Parathyroid adenoma (tissue), 2 donors: ENCODE measurements around the gene DMWD.

ENCODE experiments used
- H2AFZ ChIP-seq: fragments of 300-600 bp; sonication (generic); one replicate; pipeline ENCODE4 v1.7.0; 2017; ENCODE audit warnings: antibody characterized with exemption, mild to moderate bottlenecking
- H3K27ac ChIP-seq: fragments of 300-600 bp; sonication (generic); one replicate; pipeline ENCODE4 v1.7.0; 2017
- H3K27me3 ChIP-seq: fragments of 300-600 bp; sonication (generic); one replicate; pipeline ENCODE4 v1.7.0; 2017; ENCODE audit warnings: low read length; ENCODE audit not compliant: control insufficient read depth, insufficient read depth
- H3K36me3 ChIP-seq: fragments of 300-600 bp; sonication (generic); one replicate; pipeline ENCODE4 v1.7.0; 2017; ENCODE audit warnings: low read length; ENCODE audit not compliant: control insufficient read depth, insufficient read depth
- H3K4me1 ChIP-seq: fragments of 300-600 bp; sonication (generic); one replicate; pipeline ENCODE4 v1.7.0; 2017; ENCODE audit warnings: control low read depth
- H3K4me2 ChIP-seq: fragments of 300-600 bp; sonication (generic); one replicate; pipeline ENCODE4 v1.7.0; 2017; ENCODE audit warnings: low read length
- H3K4me3 ChIP-seq: fragments of 300-600 bp; sonication (generic); one replicate; pipeline ENCODE4 v1.7.0; 2017; ENCODE audit warnings: low read depth, low read length
- H3K79me2 ChIP-seq: fragments of 300-600 bp; sonication (generic); one replicate; pipeline ENCODE4 v1.7.0; 2017; ENCODE audit warnings: control low read depth
- H3K9ac ChIP-seq: fragments of 300-600 bp; sonication (generic); one replicate; pipeline ENCODE4 v1.7.0; 2017; ENCODE audit warnings: mild to moderate bottlenecking
- H3K9me3 ChIP-seq: fragments of 300-600 bp; sonication (generic); one replicate; pipeline ENCODE4 v1.7.0; 2017; ENCODE audit warnings: low read length; ENCODE audit not compliant: control insufficient read depth
- CTCF ChIP-seq: fragments of 300-600 bp; sonication (generic); IDR thresholded peaks from one replicate; pipeline ENCODE4 v1.7.0; 2017; ENCODE audit warnings: antibody characterized with exemption, mild to moderate bottlenecking
- donor health status: primary hyperparathyroidism.

The DMWD gene

GRCh38 chr19:45763691-45764294, 28.9 kb downstream of the DMWD start:
- no peaks in the 10 kb centered on the region for H3K9me3 ChIP-seq
- H3K27ac ChIP-seq = no peak overlapping the region
- H3K9ac ChIP-seq = no peak overlapping the region
- no peak overlapping the region for H3K4me2 ChIP-seq
- H3K36me3 ChIP-seq = no peaks in the 10 kb centered on the region
- H3K4me3 ChIP-seq = no peak overlapping the region
- no peak for TF ChIP-seq CTCF
- peaks cover 23% of the 10 kb centered on the region for H3K4me1 ChIP-seq
- no peak overlapping the region for H2AFZ ChIP-seq
- H3K79me2 ChIP-seq = peaks cover 16% of the 10 kb centered on the region
- H3K27me3 ChIP-seq = no peaks in the 10 kb centered on the region

DNA sequence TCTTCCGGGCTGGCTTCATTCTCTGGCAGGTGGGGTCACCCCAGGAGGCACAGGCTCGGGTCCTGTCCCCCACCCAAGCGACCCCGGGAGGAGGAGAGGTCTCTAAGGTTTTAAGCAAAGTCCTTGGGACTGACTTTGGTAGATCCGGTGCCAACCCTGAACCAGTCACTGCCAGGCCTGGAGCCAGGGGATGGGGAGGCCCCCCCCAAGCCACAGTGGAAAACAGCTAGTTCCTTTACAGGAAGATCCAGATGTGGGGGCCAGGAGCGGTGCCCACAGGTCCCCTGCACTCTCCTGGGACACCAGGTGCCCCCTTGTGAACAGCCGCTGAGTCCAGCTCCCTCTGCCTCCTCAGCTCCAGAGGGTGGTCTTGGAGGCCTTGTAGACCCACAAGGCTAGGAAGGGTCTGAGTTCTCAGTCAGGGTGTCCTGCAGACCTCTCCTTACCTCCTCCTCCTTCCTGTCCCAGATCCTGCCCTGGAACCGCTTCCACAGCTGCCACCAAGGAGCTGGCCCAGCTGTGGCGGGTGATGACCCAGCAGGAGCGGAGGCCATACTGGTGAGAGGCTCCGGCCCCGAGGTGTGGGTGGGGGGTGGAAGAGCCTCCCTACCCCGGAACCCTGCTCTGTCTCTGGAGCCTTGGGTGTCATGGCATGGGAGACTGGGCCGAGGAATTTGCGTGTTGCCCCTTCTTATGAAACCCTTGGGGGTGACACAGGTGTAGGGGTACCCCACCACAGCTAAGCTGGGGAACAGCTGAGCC, 29.6 kb downstream of the DMWD start:
- no peak overlapping the region for H3K4me3 ChIP-seq
- no peak for TF ChIP-seq CTCF
- H2AFZ ChIP-seq = no peak overlapping the region
- no peaks in the 10 kb centered on the region for H3K27me3 ChIP-seq
- no peak overlapping the region for H3K4me2 ChIP-seq
- no peak overlapping the region for H3K9ac ChIP-seq
- peaks cover 16% of the 10 kb centered on the region for H3K79me2 ChIP-seq
- H3K27ac ChIP-seq = no peak overlapping the region
- no peaks in the 10 kb centered on the region for H3K36me3 ChIP-seq
- H3K9me3 ChIP-seq = no peaks in the 10 kb centered on the region
- peaks cover 23% of the 10 kb centered on the region for H3K4me1 ChIP-seq

- Histone ChIP-seq H3K4me3 (no peak overlapping the region), H2AFZ (no peak overlapping the region), H3K4me2 (no peak overlapping the region), H3K4me1 (peaks cover 22% of the 10 kb centered on the region), H3K27ac (no peak overlapping the region), H3K9me3 (no peaks in the 10 kb centered on the region), H3K36me3 (no peaks in the 10 kb centered on the region), H3K27me3 (no peaks in the 10 kb centered on the region), H3K79me2 (peaks cover 16% of the 10 kb centered on the region), H3K9ac (no peak overlapping the region)
- no peak for TF ChIP-seq CTCF
Measured at GRCh38 chr19:45761714-45762113, 30.9 kb downstream of the DMWD start.

DNA sequence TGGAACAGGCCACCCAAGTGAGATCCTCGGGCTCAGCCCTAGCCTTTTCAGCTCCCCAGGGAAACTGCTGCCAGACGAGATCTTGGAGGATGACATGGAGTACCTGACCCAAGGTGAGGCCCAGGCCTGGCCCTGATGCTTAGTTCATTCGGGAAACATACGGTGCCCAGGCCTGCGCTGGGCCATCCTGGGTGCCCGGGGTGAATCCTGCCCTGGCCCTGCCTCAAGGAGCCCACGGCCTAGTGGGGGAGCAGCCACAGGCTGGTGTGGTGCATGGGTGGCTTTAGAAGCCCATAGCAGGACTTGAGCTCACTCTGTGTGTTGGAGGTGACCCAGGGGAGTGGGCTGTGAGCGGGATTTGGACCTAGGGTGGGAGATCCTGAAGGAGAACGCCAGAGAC, 33.7 kb downstream of the DMWD start:
- H3K79me2 ChIP-seq = no peaks in the 10 kb centered on the region
- H2AFZ ChIP-seq = no peak overlapping the region
- no peak overlapping the region for H3K4me3 ChIP-seq
- H3K36me3 ChIP-seq = no peaks in the 10 kb centered on the region
- no peak for TF ChIP-seq CTCF
- H3K27ac ChIP-seq = no peak overlapping the region
- H3K9ac ChIP-seq = no peak overlapping the region
- peaks cover 2% of the 10 kb centered on the region for H3K4me1 ChIP-seq
- H3K9me3 ChIP-seq = no peaks in the 10 kb centered on the region
- H3K4me2 ChIP-seq = no peak overlapping the region
- no peaks in the 10 kb centered on the region for H3K27me3 ChIP-seq

DNA sequence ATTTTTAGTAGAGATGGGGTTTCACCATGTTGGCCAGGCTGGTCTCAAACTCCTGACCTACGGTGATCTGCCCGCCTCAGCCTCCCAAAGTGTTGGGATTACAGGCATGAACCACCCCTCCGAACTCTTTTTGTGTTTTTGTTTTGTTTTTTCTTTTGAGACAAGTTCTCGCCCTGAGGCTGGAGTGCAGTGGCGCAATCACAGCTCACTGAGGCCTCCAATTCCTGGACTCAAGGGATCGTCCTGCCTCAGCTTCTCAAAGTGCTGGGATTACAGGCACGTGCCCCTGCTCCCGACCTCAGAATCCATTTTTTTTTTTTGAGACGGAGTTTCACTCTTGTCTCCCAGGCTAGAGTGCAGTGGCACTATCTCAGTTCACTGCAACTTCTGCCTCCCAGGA, 35.0 kb downstream of the DMWD start:
- no peaks in the 10 kb centered on the region for H3K27me3 ChIP-seq
- no peak overlapping the region for H2AFZ ChIP-seq
- no peaks in the 10 kb centered on the region for H3K9me3 ChIP-seq
- no peaks in the 10 kb centered on the region for H3K4me1 ChIP-seq
- no peaks in the 10 kb centered on the region for H3K36me3 ChIP-seq
- H3K4me3 ChIP-seq = no peak overlapping the region
- no peaks in the 10 kb centered on the region for H3K79me2 ChIP-seq
- no peak for TF ChIP-seq CTCF
- H3K4me2 ChIP-seq = no peak overlapping the region
- no peak overlapping the region for H3K27ac ChIP-seq
- no peak overlapping the region for H3K9ac ChIP-seq
